Neural cell (in vitro differentiated cells): ENCODE measurements around the gene NPAS3.

Source experiments
- EP300 ChIP-seq: fragments of 450-650 bp; conservative IDR thresholded peaks from 2 replicates; pipeline ENCODE4 v1.6.1; 2014; ENCODE audit warnings: antibody characterized with exemption, mild to moderate bottlenecking, moderate library complexity; ENCODE audit not compliant: poor library complexity, severe bottlenecking
- TAF1 ChIP-seq: IDR thresholded peaks from 2 replicates; pipeline ENCODE4 v1.6.1; 2012; ENCODE audit warnings: low read depth
- TF ChIP-seq, protein P1 (sequence below): fragments of 450-650 bp; IDR thresholded peaks from 2 replicates; pipeline ENCODE4 v1.5.1; 2014; ENCODE audit warnings: antibody characterized with exemption, mild to moderate bottlenecking, moderate library complexity; ENCODE audit not compliant: poor library complexity, severe bottlenecking

DNA sequence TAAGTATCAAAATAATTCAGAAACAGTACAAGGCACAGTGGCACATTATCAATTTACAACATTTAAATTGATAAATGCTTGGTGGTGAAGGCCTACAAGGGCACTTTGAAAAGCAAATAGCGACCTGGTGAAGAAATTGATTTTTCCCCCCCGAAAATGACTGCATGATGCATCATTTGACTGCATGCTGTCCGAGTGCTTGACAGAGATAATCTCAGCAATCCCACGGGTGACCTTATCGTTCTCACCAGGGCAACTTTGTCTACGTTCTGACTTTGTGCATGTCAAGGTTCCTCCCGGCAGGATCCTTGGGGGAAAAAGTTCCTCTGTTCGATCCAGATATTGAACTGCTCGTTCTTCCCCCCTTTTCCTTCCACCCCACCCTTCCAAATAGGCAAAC is 627.4 kb downstream of the NPAS3 start:
- TF ChIP-seq, protein P1, sequence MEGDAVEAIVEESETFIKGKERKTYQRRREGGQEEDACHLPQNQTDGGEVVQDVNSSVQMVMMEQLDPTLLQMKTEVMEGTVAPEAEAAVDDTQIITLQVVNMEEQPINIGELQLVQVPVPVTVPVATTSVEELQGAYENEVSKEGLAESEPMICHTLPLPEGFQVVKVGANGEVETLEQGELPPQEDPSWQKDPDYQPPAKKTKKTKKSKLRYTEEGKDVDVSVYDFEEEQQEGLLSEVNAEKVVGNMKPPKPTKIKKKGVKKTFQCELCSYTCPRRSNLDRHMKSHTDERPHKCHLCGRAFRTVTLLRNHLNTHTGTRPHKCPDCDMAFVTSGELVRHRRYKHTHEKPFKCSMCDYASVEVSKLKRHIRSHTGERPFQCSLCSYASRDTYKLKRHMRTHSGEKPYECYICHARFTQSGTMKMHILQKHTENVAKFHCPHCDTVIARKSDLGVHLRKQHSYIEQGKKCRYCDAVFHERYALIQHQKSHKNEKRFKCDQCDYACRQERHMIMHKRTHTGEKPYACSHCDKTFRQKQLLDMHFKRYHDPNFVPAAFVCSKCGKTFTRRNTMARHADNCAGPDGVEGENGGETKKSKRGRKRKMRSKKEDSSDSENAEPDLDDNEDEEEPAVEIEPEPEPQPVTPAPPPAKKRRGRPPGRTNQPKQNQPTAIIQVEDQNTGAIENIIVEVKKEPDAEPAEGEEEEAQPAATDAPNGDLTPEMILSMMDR, result no peak
- TF ChIP-seq TAF1 (no peak), EP300 (no peak)
